ENCODE data around the gene SIK3.
"Not testable (repeated sequence)": the region's sequence is repeated elsewhere in the genome, so short reads cannot be mapped to it uniquely, and the experiment has no call there.

Gene SIK3

GRCh38 chr11:117098269-117099232 is at the start of gene SIK3:
SIK3 (minus strand) TSS chr11:117098428; CDS start chr11:117098415, 13 bp downstream.
- TF ChIP-seq CTCF (IDR thresholded peaks at IDR 0.05; ENCODE audit: extremely low read depth, missing control alignments), result peak; percentile 57
- peak; percentile 99 for DNase-seq (ENCODE audit: low spot score)

GRCh38 chr11:117146521-117146920 is 48.3 kb upstream of the SIK3 start:
- no peak for DNase-seq (ENCODE audit: low spot score)
- no peak for TF ChIP-seq CTCF (IDR thresholded peaks at IDR 0.05; ENCODE audit: extremely low read depth, missing control alignments)

- no peak for TF ChIP-seq CTCF (IDR thresholded peaks at IDR 0.05; ENCODE audit: extremely low read depth, missing control alignments)
- peak; percentile 33 for DNase-seq (ENCODE audit: low spot score)
These were observed 47.1 kb upstream of the SIK3 start for GRCh38 chr11:117145393-117145761.

- peak; percentile 73 for DNase-seq (ENCODE audit: low spot score)
- TF ChIP-seq CTCF (IDR thresholded peaks at IDR 0.05; ENCODE audit: extremely low read depth, missing control alignments), result no peak
These were observed 46.5 kb upstream of the SIK3 start for GRCh38 chr11:117144477-117145392.

- no peak for TF ChIP-seq CTCF (IDR thresholded peaks at IDR 0.05; ENCODE audit: extremely low read depth, missing control alignments)
- DNase-seq (ENCODE audit: low spot score), result peak; percentile 99
These were observed 45.7 kb upstream of the SIK3 start, which contains the start of gene PAFAH1B2 for GRCh38 chr11:117143871-117144476. PAFAH1B2 (plus strand) TSS chr11:117144287; CDS start chr11:117152448, 8,161 bp downstream.

GRCh38 chr11:117143390-117143789 is 45.2 kb upstream of the SIK3 start:
- DNase-seq (ENCODE audit: low spot score), result peak; percentile 60
- no peak for TF ChIP-seq CTCF (IDR thresholded peaks at IDR 0.05; ENCODE audit: extremely low read depth, missing control alignments)

- not testable (repeated sequence) for DNase-seq (ENCODE audit: low spot score)
These were observed 39.2 kb upstream of the SIK3 start for GRCh38 chr11:117137223-117138086.

GRCh38 chr11:117134979-117135378 is 36.8 kb upstream of the SIK3 start:
- DNase-seq (ENCODE audit: low spot score), result not testable (repeated sequence)

Measured in GM20000 (cell line).